GM12864 (cell line): ENCODE data around the gene JUND.

ENCODE experiments used
- DNase-seq: peaks from one replicate; pipeline ENCODE4 v3.0.0-alpha.2; 2011; ENCODE audit warnings: low read depth
- H3K4me3 ChIP-seq: 2 replicates; pipeline ENCODE4 v1.5.1; 2011; ENCODE audit warnings: mild to moderate bottlenecking, low read depth, low read length, control low read depth
- TF ChIP-seq, protein P1 (sequence below): IDR thresholded peaks from 2 replicates; pipeline ENCODE4 v1.5.1; 2011; ENCODE audit warnings: low read depth, mild to moderate bottlenecking, moderate library complexity, low read length, control low read depth, inconsistent platforms; ENCODE audit errors: missing control alignments

Gene JUND

DNA sequence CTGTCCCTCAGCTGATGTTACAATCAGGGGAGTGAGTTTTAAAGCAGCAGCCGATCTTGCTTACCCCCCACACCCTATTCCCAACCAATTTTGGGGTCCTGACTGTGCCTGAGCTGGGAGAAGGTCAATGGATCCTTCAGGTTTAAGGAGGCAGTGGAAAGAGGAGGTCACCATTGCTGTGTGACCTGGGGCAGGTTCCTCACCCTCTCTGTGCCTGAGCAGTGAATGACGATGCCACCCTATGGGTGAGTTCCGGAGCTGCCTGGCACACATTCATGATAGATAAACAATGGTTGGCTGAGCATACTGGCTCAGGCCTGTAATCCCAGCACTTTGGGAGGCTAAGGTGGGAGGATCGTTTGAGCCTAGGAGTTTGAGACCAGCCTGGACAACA lies 20.3 kb upstream of the JUND start:
- no peak for DNase-seq
- H3K4me3 ChIP-seq, result no peak overlapping the region
- TF ChIP-seq, protein P1, sequence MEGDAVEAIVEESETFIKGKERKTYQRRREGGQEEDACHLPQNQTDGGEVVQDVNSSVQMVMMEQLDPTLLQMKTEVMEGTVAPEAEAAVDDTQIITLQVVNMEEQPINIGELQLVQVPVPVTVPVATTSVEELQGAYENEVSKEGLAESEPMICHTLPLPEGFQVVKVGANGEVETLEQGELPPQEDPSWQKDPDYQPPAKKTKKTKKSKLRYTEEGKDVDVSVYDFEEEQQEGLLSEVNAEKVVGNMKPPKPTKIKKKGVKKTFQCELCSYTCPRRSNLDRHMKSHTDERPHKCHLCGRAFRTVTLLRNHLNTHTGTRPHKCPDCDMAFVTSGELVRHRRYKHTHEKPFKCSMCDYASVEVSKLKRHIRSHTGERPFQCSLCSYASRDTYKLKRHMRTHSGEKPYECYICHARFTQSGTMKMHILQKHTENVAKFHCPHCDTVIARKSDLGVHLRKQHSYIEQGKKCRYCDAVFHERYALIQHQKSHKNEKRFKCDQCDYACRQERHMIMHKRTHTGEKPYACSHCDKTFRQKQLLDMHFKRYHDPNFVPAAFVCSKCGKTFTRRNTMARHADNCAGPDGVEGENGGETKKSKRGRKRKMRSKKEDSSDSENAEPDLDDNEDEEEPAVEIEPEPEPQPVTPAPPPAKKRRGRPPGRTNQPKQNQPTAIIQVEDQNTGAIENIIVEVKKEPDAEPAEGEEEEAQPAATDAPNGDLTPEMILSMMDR, result no peak

DNA sequence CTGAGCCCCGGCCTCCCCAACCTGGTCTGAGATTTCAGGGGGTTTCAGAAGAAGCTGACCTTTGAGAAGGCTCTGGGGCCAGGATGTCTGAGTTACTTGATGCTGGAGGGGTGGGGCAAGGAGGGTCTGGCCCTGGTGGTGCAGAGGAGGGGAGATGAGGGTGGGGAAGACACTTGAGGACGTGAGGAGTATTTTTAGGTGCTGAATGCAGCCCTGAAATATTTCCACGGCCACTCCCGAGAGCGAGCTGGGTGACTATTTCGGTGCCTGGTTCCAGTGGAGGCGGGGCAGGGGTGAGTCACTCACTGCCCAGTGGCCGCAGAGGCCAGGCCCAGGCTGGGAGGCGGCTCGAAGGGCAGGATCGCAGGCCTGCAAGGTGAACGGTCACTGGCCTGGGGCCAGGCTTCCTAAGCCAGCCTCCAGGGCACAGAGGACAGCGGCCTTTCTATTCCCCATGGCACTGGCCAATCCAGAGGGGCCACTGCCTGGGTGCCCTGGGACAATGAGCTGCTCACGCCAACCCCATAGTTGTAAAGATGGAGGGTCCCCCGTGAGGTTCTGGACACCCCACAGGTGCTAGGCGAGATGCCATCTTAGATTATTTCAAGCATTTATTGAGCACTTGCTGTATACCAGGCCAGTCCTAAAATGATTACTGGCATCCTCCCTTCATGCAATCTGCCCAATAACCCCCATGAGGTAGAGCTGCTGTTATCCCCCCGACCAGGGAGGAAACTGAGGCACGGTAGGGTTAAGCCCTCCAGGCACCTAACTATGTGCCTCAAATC lies 19.7 kb upstream of the JUND start:
- H3K4me3 ChIP-seq, result no peak overlapping the region
- TF ChIP-seq, protein P1, result no peak
- no peak for DNase-seq

DNA sequence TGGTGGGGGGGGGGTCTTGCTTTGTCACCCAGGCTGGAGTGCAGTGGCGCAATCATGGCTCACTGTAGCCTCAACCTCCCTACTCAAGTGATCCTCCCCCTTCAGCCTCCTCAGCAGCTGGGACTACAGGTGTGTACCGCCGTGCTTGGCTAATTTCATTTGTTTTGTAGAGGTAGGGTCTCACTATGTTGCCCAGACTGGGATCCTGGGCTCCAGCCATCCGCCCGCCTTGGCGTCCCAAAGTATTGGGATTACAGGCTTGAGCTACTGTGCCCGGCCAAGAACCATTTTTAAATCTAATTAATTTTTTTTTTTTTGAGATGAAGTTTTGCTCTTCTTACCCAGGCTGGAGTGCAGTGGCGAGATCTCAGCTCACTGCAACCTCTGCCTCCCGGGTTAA lies 18.2 kb upstream of the JUND start:
- H3K4me3 ChIP-seq, result no peak overlapping the region
- TF ChIP-seq, protein P1, result no peak
- DNase-seq, result no peak

DNA sequence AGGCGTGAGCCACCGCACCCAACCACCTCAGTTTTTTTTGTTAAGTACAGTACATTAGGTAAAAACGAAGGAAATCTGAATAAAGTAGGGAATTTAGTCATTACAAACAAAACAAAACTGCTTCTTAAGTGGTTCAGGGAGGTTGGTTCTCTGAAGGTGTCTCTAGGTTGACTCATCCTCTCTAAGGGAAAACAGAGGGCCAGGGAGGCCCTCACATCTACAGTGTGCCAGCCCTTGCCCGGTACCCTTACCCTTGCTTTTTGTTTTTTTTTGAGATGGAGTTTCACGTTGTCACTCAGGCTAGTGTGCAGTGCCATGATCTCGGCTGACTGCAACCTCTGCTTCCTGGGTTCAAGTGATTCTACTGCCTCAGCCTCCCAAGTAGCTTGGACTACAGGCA lies 17.2 kb upstream of the JUND start:
- DNase-seq, result no peak
- no peak overlapping the region for H3K4me3 ChIP-seq
- TF ChIP-seq, protein P1, result no peak

DNA sequence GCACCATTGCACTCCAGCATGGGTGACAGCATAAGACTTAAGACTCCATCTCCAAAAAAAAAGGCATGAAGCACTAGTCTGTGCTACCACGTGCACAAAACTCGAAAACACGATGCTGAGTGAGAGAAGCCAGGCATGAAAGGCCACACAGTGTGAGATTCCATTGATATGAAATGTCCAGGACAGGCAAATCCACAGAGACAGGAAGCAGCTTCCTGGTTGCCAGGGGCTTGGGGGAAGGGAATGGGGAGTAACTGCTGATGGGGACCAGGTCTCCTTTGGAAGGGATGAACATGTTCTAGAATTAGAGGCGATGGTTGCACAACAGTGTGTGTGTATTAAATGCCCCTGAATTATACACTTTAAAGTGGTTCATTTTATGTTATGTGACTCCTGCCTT lies 15.9 kb upstream of the JUND start:
- TF ChIP-seq, protein P1, result no peak
- H3K4me3 ChIP-seq, result no peak overlapping the region
- no peak for DNase-seq

DNA sequence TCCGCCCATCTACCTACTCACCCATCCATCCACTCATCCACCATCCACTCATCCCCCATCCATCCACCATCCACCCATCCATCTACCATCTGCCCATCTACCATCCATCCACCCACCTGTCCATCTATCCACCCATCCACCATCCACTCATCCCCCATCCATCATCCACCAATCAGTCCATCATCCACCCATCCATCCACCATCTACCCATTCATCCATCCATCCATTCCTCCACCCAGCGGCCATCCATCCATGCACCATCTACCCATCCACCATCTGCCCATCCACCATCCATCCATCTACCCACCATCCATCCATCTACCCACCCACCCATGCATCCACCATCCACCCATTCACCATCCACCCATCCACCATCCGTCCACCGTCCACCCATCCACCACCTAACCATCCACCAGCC lies 13.6 kb upstream of the JUND start:
- no peak for DNase-seq
- TF ChIP-seq, protein P1, result no peak
- H3K4me3 ChIP-seq, result no peak overlapping the region

DNA sequence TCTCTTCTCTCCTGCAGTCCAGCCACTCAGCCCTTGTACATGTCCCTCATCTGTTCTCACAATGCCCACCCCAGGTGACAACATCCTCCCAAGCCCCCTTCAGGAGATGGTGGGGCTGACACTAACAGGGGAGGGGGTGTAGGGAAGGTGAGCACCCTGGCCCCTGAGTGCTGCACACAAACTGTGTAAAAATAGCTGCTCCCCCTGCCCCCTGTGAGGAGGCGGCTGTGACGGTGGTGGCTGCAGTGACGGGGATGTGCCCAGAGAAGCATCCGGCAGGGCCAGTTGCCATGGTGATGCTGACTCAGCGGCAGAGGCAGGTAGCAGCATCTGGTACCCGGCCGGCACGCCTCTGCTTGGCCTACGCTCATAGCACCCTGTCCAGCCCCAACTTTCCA lies 13.0 kb upstream of the JUND start:
- DNase-seq, result no peak
- H3K4me3 ChIP-seq, result no peak overlapping the region

More for the DNA sequence above, 13.0 kb upstream of the JUND start:
- TF ChIP-seq, protein P1, result no peak
